CD4-positive, alpha-beta T cell (primary cell): Measurements from ENCODE around the gene EXOC1. TPM values are rescaled to one million over a fixed set of nuclear protein-coding genes. Genes with fewer than 3 reads are reported as not detected.

Source experiments
- ATAC-seq: fragments of 200-7000 bp; cut with Tn5 transposase; one replicate; pipeline ENCODE4 v1.10.0; 2022; ENCODE audit warnings: mild to moderate bottlenecking; ENCODE audit not compliant: poor library complexity
- CTCF ChIA-PET: fragments of 350-600 bp; sonication (Branson Sonifier 250); formaldehyde crosslinking; loops from one replicate; lab custom pipeline; 2021; ENCODE audit warnings: antibody characterized with exemption, inconsistent platforms; lab: Charles Lee
- POLR2A ChIA-PET: fragments of 350-600 bp; sonication (Branson Sonifier 250); formaldehyde crosslinking; loops from one replicate; lab custom pipeline; 2021; ENCODE audit warnings: antibody characterized with exemption, inconsistent platforms; lab: Charles Lee
- DNase-seq, 14 experiments: peaks; one replicate each; pipeline ENCODE4 v3.0.0-alpha.2; 2013 to 2020; ENCODE audit warnings: mixed read lengths in 2 of 14
- H3K27ac ChIP-seq, 2 donors: one replicate each; pipeline versions ENCODE4 v1.5.1 to v1.7.0; 2013; ENCODE audit warnings: low read length in 2 of 2, low read depth in 1 of 2, mild to moderate bottlenecking in 1 of 2
- H3K27me3 ChIP-seq, 2 experiments: 1 replicate in 1 of 2; 2 replicates in 1 of 2; pipeline versions ENCODE4 v1.6.1 to v1.7.0; 2013; ENCODE audit warnings: low read length in 2 of 2, control low read depth in 1 of 2, mild to moderate bottlenecking in 1 of 2, moderate library complexity in 1 of 2; ENCODE audit not compliant: insufficient read depth in 2 of 2, control insufficient read depth in 1 of 2
- H3K36me3 ChIP-seq: one replicate; pipeline ENCODE4 v1.6.1; 2013; ENCODE audit warnings: low read length, control low read depth; ENCODE audit not compliant: insufficient read depth
- H3K4me1 ChIP-seq: one replicate; pipeline ENCODE4 v1.6.1; 2013; ENCODE audit warnings: low read length, control low read depth; ENCODE audit not compliant: insufficient read depth
- H3K4me3 ChIP-seq: one replicate; pipeline ENCODE4 v1.5.1; 2013; ENCODE audit warnings: mild to moderate bottlenecking, low read length, moderate library complexity
- H3K9me3 ChIP-seq, 2 experiments: 1 replicate in 1 of 2; 2 replicates in 1 of 2; pipeline versions ENCODE4 v1.6.1 to v1.7.0; 2013; ENCODE audit warnings: low read length in 2 of 2, mild to moderate bottlenecking in 2 of 2, control low read depth in 1 of 2, moderate library complexity in 1 of 2; ENCODE audit not compliant: control insufficient read depth in 1 of 2, insufficient read depth in 1 of 2
- H3K27ac Mint-ChIP-seq: one replicate; pipeline ENCODE4 v1.8.0; 2020; ENCODE audit warnings: mixed read lengths
- H3K27me3 Mint-ChIP-seq: one replicate; pipeline ENCODE4 v1.8.0; 2021; ENCODE audit warnings: mixed read lengths
- H3K36me3 Mint-ChIP-seq: one replicate; pipeline ENCODE4 v1.8.0; 2021; ENCODE audit warnings: low read depth, mixed read lengths
- H3K4me1 Mint-ChIP-seq: one replicate; pipeline ENCODE4 v1.8.0; 2021; ENCODE audit warnings: low read depth, mixed read lengths
- H3K4me3 Mint-ChIP-seq: one replicate; pipeline ENCODE4 v1.8.0; 2020; ENCODE audit warnings: mild to moderate bottlenecking, mixed read lengths
- H3K9me3 Mint-ChIP-seq: one replicate; pipeline ENCODE4 v1.8.0; 2020; ENCODE audit warnings: mixed read lengths
- intact Hi-C, 2 experiments: fragments of 100-400 bp; cut with DNase I in 1 of 2; cut with micrococcal nuclease in 1 of 2; formaldehyde crosslinking; loops; one replicate each; pipeline versions ENCODE4 v1.15.1 to v1.9.0; 2023 to 2025; cut with DNase I, micrococcal nuclease
- total RNA-seq, 174 experiments: library from RNA in 2 of 174; stranded (reverse) in 2 of 174; gene quantifications; one replicate each; pipeline ENCODE4 v1.2.3 and lab custom pipeline; 2021 to 2026
- TF ChIP-seq, protein P1 (sequence below): fragments of 200-600 bp; IDR thresholded peaks from one replicate; pipeline ENCODE4 v1.8.0; 2022; ENCODE audit warnings: antibody characterized with exemption, mild to moderate bottlenecking

Gene EXOC1
- total RNA-seq, 2 experiments from 2014 or later, result 15.2 to 15.7 TPM

GRCh38 chr4:55826986-55827385 lies 26.5 kb upstream of the EXOC1 start:
- no peak overlapping the region for H3K4me3 ChIP-seq
- no peaks in the 10 kb centered on the region for H3K36me3 Mint-ChIP-seq

DNA sequence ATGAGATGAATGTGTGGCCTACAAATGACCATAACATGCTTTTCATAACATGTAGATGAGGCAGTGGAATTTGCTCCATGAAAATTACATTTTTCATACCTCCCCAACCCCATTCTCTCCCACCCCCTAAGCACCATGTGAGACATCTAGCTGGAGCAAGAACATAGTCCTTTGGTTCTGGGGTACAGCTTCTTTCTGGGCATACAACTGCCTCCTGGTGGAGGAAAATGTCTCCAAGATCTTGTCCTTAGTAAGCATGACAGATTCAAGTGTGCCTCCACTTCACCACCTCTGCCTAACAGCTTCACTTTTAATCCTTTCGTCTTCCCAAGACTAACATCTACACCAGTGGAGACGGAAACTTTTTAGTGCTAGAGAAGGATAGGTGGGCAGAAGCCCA lies 25.9 kb upstream of the EXOC1 start:
- Mint-ChIP-seq H3K9me3 (no peaks in the 10 kb centered on the region), H3K36me3 (no peaks in the 10 kb centered on the region), H3K27me3 (peaks cover 46% of the 10 kb centered on the region), H3K4me1 (no peaks in the 10 kb centered on the region), H3K27ac (no peak overlapping the region), H3K4me3 (no peak overlapping the region)
- Histone ChIP-seq H3K9me3 (no peaks in the 10 kb centered on the region), H3K36me3 (no peaks in the 10 kb centered on the region), H3K27ac (no peak overlapping the region), H3K27me3 (peaks cover 3 to 12% of the 10 kb centered on the region in 2 experiments), H3K4me1 (no peaks in the 10 kb centered on the region), H3K4me3 (no peak overlapping the region)
- DNase-seq (no peak), ATAC-seq (no peak)
- ChIA-PET CTCF (no interaction called here), POLR2A (no interaction called here)
- TF ChIP-seq, protein P1, sequence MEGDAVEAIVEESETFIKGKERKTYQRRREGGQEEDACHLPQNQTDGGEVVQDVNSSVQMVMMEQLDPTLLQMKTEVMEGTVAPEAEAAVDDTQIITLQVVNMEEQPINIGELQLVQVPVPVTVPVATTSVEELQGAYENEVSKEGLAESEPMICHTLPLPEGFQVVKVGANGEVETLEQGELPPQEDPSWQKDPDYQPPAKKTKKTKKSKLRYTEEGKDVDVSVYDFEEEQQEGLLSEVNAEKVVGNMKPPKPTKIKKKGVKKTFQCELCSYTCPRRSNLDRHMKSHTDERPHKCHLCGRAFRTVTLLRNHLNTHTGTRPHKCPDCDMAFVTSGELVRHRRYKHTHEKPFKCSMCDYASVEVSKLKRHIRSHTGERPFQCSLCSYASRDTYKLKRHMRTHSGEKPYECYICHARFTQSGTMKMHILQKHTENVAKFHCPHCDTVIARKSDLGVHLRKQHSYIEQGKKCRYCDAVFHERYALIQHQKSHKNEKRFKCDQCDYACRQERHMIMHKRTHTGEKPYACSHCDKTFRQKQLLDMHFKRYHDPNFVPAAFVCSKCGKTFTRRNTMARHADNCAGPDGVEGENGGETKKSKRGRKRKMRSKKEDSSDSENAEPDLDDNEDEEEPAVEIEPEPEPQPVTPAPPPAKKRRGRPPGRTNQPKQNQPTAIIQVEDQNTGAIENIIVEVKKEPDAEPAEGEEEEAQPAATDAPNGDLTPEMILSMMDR, result no peak
- intact Hi-C loops, result no loop called here

More at GRCh38 chr4:55826986-55827385, 26.5 kb upstream of the EXOC1 start:
- no peak for DNase-seq
- intact Hi-C loops, result no loop called here
- H3K4me1 Mint-ChIP-seq, result no peaks in the 10 kb centered on the region
- peaks cover 51% of the 10 kb centered on the region for H3K27me3 Mint-ChIP-seq
- POLR2A ChIA-PET, result no interaction called here
- no peaks in the 10 kb centered on the region for H3K9me3 Mint-ChIP-seq
- Histone ChIP-seq H3K27ac (no peak overlapping the region), H3K9me3 (no peaks in the 10 kb centered on the region), H3K27me3 (peaks cover 3 to 12% of the 10 kb centered on the region in 2 experiments), H3K36me3 (no peaks in the 10 kb centered on the region), H3K4me1 (no peaks in the 10 kb centered on the region)
- no peak overlapping the region for H3K4me3 Mint-ChIP-seq
- TF ChIP-seq, protein P1, result no peak
- no peak for ATAC-seq
- CTCF ChIA-PET, result no interaction called here
- H3K27ac Mint-ChIP-seq, result no peak overlapping the region

DNA sequence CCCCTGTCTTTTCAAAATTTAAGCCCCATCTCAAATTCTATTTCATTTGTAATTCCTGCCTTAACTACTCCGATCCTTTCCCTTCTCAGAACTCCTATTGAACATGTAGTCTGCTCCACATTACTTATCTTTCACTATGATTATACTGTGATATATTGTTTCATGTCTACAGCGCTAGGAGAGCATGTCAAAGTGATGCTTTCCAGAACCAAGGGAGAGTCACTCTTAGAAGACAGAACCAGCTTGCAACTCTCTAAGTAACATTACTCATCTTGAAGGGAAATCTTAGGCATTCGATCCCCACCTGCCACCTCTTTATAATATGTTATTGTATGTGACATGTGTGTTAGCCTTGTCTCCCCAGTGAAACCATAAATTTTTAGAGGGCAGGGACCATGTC lies 23.4 kb upstream of the EXOC1 start:
- Mint-ChIP-seq H3K36me3 (no peaks in the 10 kb centered on the region), H3K4me3 (no peak overlapping the region), H3K27me3 (peaks cover 54% of the 10 kb centered on the region), H3K9me3 (no peaks in the 10 kb centered on the region), H3K27ac (no peak overlapping the region), H3K4me1 (no peaks in the 10 kb centered on the region)
- no peak overlapping the region for H3K27ac ChIP-seq
- CTCF ChIA-PET, result interaction anchor here (0.6 to 1.4 kb wide), 2 partner anchors 19 to 161 kb away, joined by 3 read pairs; no protein-coding TSS in a partner anchor
- H3K4me3 ChIP-seq, result no peak overlapping the region
- ATAC-seq (no peak), DNase-seq (no peak)
- H3K9me3 ChIP-seq, result no peaks in the 10 kb centered on the region
- TF ChIP-seq, protein P1, result no peak
- intact Hi-C loops, result no loop called here
- no peaks in the 10 kb centered on the region for H3K36me3 ChIP-seq
- POLR2A ChIA-PET, result no interaction called here
- peaks cover 3 to 6% of the 10 kb centered on the region in 2 experiments for H3K27me3 ChIP-seq
- no peaks in the 10 kb centered on the region for H3K4me1 ChIP-seq
